Measurements from ENCODE around the gene DRC7.

- TF ChIP-seq EZH2 (IDR thresholded peaks at IDR 0.05; ENCODE audit: low read length, unreplicated experiment) (no peak), CTCF (conservative IDR thresholded peaks at IDR 0.05; ENCODE audit: low read depth, low read length) (no peak)
Observed at GRCh38 chr16:57667048-57667525, 27.5 kb upstream of the DRC7 start.

Data from PC-3 (cell line).